Activated CD4-positive, alpha-beta T cell treated with anti-CD3 and anti-CD28 coated beads, Interleukin-2, amount 50 U/mL, for 1 hour (primary cell): ENCODE results near the gene KIFC1.
"Not testable (repeated sequence)": the region's sequence is repeated elsewhere in the genome, so short reads cannot be mapped to it uniquely, and the experiment has no call there.

ENCODE experiments used
- DNase-seq: peaks from one replicate; pipeline ENCODE4 v3.0.0-alpha.2; 2020

KIFC1 gene

GRCh38 chr6:33391278-33391921 lies at the start of gene KIFC1:
KIFC1 (plus strand) TSS chr6:33391823; CDS start chr6:33391986, 163 bp downstream.
- DNase-seq, result peak; percentile 99

DNA sequence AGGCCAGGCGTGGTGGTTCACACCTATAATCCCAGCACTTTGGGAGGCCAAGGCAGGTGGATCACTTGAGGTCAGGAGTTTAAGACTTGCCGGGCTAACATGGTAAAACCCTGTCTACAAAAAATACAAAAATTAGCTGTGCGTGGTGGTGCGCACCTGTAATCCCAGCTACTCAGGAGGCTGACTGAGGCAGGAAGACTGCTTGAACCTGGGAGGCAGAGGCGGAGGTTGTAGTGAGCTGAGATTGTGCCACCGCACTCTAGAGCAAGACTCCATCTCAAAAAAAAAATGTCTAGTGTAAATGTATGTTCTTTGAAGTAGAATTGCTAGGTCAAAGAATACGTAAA lies 48.0 kb upstream of the KIFC1 start:
- DNase-seq, result peak; percentile 49

DNA sequence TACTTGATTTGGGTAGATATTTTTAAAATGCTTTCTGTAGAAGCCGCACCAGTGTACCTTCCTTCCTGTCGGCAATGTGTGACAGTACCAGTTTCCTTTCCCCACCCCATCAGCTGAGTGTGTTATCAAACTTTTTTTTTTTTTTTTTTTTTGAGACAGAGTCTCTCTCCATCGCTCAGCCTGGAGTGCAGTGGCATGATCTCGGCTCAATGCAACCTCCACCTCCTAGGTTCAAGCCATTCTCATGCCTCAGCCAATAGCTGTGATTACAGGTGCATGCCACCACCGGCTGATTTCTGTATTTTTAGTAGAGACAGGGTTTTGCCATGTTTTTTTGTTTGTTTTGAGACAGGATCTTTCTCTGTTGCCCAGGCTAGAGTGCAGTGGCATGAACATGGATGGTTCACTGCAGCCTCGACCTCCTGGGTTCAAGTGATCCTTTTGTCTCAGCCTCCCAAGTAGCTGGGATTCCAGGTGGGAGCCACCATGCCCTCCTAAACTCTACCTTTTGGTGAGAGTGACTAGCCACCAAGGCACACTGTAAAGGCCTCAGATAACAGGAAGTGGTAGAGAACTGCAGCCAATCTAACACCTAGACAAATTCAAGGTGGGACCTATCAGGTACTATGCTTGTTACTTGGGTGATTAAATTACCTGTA lies 47.5 kb upstream of the KIFC1 start:
- peak; percentile 56 for DNase-seq

DNA sequence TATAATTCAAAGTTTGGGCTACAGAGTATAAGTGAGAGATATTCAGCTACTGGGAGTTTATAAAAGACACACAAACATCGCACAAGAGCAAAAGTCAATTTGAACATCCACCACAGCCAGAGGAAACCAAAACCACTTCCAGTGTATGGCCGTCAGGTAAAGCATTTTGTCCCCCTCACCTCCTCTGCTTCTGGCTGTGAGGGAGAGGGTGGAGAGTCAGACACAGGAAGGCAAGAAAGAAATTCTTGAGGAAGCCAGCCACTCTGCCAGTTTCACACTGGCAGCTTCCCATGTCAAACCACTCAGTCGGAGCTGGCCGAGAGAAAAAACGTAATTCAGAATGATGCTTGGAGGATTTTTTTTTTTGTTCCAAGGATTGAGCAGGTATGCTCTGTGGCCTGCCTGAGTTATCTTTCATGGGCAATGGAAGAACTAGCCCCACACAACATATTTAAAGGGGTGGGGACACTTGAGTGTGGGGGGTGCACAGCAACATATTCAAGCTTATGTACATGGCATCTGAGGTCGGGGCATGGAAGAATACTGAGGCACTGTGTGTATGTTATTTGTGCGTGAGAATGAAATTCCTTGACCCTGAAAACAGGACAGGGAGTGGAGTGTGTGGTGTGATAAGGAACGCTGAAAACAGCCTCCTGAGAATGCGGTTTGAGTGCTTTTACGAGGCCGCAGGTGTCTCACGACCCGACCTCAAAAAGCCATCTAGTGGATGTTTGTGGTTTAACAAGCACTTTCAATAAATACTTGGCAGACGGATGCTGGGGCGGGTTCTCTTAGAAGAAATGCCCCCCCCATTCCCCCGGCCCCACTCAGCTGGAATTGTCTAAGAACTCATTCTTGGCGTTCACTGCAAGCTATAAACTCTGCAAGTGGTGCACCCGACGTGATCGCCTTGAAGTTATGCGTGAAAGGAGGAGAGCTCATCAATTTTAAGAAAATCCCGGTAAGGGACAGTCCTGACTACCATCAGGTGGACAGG lies 46.6 kb upstream of the KIFC1 start:
- DNase-seq, result peak; percentile 58

- not testable (repeated sequence) for DNase-seq
Observed at GRCh38 chr6:33346972-33347371, 44.7 kb upstream of the KIFC1 start.

- DNase-seq, result no peak
Observed at GRCh38 chr6:33347816-33348215, 43.8 kb upstream of the KIFC1 start.

GRCh38 chr6:33355860-33356259 lies 35.8 kb upstream of the KIFC1 start:
- not testable (repeated sequence) for DNase-seq

- DNase-seq, result no peak
Observed at GRCh38 chr6:33356295-33356694, 35.3 kb upstream of the KIFC1 start.

- not testable (repeated sequence) for DNase-seq
Observed at GRCh38 chr6:33357160-33357871, 34.3 kb upstream of the KIFC1 start.

GRCh38 chr6:33359331-33359730 lies 32.3 kb upstream of the KIFC1 start:
- no peak for DNase-seq

DNA sequence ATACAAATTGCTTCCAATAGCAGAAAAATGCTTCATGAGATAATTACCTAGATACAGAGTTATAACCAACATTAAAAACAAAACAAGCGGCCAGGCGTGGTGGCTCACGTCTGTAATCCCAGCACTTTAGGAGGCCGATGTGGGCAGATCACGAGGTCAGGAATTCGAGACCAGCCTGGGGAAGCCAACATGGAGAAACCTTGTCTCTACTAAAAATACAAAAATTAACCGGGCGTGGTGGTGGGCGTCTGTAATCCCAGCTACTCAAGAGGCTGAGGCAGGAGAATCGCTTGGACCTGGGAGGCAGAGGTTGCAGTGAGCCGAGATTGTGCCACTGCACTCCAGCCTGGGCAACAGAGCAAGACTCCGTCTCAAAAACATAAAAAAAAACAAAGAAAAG lies 28.1 kb upstream of the KIFC1 start:
- DNase-seq, result not testable (repeated sequence)

DNA sequence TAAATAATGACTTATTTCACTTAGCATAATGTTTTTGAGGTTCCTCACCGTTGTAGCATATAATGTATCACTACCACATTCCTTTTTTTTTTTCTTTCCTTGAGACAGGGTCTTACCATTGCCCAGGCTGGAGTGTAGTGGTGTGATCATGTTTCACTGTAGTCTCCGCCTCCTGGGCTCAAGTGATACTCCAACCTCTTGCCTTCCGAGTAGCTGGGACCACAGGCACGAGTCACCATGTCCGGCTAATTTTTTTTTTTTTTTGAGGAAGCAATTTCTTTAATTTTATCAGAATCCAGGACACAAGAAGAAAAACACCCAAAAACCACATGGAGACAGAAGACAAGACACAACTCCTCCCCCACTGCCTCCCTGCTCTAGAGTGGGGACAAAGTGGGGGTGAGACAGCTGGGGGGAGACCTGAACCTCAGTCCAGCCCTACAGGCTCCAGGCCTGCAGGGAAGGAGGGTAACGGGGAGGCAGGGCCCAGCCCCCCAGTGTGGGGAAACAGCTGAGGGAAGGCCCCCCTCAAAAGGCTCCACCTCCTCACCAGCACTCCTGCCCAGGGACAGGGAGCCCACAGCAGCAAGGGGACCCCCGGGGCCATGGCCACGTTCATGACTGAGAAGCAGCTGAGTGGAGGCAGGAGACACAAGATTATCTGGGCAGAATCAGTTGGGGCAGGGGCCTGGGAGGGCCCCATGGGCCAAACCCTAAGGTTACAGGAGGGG lies 27.0 kb upstream of the KIFC1 start:
- DNase-seq, result not testable (repeated sequence)

DNA sequence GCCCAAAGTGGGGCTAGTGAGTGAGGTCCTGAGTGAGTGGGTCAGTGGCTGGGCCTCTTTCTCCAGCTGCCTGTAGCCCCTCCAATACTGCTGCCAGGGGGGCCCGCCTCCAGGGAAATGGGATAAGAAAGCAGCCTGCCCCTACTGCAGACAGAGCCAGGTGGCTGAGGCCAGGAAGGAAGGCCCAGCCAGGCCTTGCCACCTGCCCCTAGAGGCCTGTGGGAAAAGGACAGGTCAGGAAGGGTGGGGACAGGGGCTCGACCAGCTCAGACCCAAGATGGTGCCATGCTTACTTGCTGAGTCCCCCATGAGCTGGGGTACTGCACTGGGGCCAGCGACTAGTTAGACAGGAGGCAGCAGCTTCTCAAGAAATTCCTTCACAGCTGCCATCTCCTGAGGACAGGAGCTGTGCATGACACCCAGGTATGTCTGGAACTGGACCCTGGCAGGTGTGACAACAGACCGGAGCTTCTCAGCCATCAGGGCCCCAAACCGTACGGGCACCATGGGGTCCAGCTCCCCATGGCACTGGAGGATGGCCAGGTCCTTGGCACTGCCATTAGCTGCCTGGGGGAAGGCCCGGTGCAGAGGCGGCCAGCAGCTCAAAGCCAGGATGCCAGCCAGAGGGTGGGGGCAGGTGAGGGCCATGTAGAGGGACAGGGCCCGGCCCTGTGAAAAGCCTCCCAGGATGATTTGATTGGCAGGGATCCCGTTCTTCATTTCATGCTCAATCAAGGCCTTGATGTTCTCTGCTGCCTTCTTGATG lies 26.2 kb upstream of the KIFC1 start:
- DNase-seq, result not testable (repeated sequence)

- DNase-seq, result no peak
Observed at GRCh38 chr6:33367009-33367714, 24.5 kb upstream of the KIFC1 start.

DNA sequence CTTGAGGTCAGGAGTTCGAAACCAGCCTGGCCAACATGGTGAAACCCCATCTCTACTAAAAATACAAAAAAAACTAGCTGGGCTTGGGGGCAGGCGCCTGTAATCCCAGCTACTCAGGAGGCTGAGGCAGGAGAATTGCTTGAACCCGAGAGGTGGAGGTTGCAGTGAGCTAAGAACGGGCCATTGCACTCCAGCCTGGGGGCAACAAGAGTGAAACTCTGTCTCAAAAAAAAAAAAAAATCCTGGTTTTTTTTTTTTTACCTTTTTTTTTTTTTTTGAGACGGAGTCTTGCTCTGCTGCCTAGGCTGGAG lies 24.0 kb upstream of the KIFC1 start:
- not testable (repeated sequence) for DNase-seq

GRCh38 chr6:33371901-33372300 lies 19.7 kb upstream of the KIFC1 start:
- not testable (repeated sequence) for DNase-seq

DNA sequence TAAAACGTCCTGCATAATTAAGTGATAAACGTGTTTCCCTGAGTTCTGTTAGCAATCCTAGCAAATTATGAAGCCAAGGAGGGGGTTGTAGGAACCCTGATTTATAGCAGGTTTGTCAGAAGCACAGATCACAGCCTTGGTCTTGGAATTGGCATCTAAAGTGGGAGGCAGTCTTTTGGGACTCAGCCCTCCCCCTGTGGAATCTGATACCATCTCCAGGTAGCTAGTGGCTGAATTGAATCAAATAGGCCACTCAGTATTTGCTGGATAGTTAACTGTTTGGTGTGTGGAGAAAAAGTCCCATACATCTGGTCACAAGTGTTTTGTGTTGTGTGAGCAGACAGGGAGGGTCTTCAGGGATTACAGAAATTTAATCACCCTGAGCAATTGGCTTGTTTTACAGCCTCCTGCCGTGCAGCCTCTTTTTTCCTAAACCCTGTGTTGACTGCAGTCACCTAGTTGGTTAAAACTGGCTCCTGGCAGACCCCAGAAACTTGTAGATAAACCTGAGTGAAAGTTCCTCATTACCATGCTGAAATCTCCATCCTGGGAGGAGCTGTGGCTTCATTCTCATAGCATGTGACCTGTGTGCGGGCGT lies 19.0 kb upstream of the KIFC1 start:
- no peak for DNase-seq

DNA sequence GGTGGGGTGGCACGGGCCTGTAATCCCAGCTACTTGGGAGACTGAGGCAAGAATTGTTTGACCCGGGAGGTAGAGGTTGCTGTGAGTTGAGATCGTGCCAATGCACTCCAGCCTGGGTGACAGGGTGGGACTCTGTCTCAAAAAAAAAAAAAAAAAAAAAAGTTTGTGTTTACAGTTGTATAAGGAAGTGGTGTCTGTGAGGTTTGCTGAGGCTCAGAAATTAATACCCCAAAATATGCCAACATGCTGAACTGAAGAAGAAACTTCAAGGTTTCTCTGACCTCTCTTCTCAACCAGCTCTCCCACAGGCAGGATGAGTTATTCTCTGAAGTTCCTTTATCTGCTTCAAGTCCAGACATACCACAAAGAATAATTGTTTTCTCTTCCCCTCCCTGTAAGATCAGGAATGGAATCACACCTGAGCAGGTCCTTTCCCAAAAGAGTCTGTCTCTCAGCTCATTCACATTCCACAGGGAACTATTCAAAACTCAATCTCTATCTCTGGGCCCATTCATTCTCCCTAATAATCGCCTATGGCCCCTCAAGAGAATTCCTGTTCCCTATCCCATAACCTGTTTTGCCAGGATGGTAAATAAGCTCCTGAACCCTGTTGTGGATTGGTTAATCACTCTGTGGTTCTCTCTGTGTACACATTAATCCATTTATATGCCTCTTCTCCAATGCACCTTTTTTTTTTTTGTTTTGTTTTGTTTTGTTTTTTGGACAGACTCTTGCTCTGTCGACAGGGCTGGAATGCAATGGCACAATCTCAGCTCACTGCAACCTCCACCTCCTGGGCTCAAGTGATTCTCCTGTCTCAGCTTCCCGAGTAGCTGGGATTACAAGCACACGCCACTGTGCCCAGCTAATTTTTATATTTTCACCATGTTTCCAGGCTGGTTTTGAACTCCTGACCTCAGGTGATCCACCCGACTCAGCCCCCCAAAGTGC lies 17.4 kb upstream of the KIFC1 start:
- no peak for DNase-seq

DNA sequence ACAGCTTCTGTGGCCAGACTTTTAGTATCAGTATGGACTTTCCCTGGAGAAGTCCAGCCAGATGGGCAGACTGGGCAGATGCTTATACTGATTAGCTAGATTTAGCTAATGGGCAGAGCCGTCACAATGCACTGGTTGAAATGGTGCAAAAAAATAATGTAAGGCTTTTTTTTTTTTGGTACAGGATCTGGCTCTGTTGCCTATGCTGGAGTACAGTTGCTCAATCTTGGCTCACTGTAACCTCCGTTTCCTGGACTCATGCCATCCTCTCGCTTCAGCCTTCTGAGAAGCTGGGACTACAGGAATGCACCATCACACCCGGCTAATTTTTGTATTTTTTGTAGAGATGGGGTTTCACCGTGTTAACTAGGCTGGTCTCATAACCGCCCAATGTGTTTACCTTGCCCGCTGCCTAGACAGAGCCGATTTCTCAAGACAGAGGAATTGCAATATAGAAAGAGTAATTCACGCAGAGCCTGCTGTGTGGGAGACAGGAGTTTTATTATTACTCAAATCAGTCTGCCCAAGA lies 16.4 kb upstream of the KIFC1 start:
- no peak for DNase-seq
